ENCODE results near the gene XPNPEP2.

The XPNPEP2 gene

GRCh38 chrX:129719268-129719667 is 19.5 kb upstream of the XPNPEP2 start:
- Histone ChIP-seq H3K27ac (no peak overlapping the region), H3K27me3 (ENCODE audit: insufficient read depth, low read depth) (no peaks in the 10 kb centered on the region), H2AFZ (ENCODE audit: low read depth) (no peak overlapping the region), H3K4me1 (ENCODE audit: low read depth, poor library complexity, severe bottlenecking) (no peaks in the 10 kb centered on the region), H3K9ac (no peak overlapping the region), H3K36me3 (ENCODE audit: insufficient read depth) (no peaks in the 10 kb centered on the region), H3K4me3 (IDR thresholded peaks at IDR 0.05; ENCODE audit: insufficient read depth, low read depth, low read length) (no peak overlapping the region), H4K20me1 (ENCODE audit: insufficient read depth) (no peaks in the 10 kb centered on the region), H3K4me2 (no peak overlapping the region), H3K79me2 (ENCODE audit: insufficient read depth, low read depth) (no peaks in the 10 kb centered on the region)
- TF ChIP-seq, protein P1, sequence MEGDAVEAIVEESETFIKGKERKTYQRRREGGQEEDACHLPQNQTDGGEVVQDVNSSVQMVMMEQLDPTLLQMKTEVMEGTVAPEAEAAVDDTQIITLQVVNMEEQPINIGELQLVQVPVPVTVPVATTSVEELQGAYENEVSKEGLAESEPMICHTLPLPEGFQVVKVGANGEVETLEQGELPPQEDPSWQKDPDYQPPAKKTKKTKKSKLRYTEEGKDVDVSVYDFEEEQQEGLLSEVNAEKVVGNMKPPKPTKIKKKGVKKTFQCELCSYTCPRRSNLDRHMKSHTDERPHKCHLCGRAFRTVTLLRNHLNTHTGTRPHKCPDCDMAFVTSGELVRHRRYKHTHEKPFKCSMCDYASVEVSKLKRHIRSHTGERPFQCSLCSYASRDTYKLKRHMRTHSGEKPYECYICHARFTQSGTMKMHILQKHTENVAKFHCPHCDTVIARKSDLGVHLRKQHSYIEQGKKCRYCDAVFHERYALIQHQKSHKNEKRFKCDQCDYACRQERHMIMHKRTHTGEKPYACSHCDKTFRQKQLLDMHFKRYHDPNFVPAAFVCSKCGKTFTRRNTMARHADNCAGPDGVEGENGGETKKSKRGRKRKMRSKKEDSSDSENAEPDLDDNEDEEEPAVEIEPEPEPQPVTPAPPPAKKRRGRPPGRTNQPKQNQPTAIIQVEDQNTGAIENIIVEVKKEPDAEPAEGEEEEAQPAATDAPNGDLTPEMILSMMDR (conservative IDR thresholded peaks at IDR 0.05; ENCODE audit: low read depth, low read length) = no peak

GRCh38 chrX:129719931-129720530 is 18.7 kb upstream of the XPNPEP2 start:
- no peak overlapping the region for H3K4me2 ChIP-seq
- TF ChIP-seq, protein P1 (conservative IDR thresholded peaks at IDR 0.05; ENCODE audit: low read depth, low read length) = no peak
- H3K4me1 ChIP-seq (ENCODE audit: low read depth, poor library complexity, severe bottlenecking) = no peaks in the 10 kb centered on the region
- H3K79me2 ChIP-seq (ENCODE audit: insufficient read depth, low read depth) = no peaks in the 10 kb centered on the region
- H3K36me3 ChIP-seq (ENCODE audit: insufficient read depth) = no peaks in the 10 kb centered on the region
- H4K20me1 ChIP-seq (ENCODE audit: insufficient read depth) = no peaks in the 10 kb centered on the region
- H2AFZ ChIP-seq (ENCODE audit: low read depth) = no peak overlapping the region
- H3K9ac ChIP-seq = no peak overlapping the region
- H3K27ac ChIP-seq = no peak overlapping the region
- H3K27me3 ChIP-seq (ENCODE audit: insufficient read depth, low read depth) = no peaks in the 10 kb centered on the region
- no peak overlapping the region for H3K4me3 ChIP-seq (IDR thresholded peaks at IDR 0.05; ENCODE audit: insufficient read depth, low read depth, low read length)

DNA sequence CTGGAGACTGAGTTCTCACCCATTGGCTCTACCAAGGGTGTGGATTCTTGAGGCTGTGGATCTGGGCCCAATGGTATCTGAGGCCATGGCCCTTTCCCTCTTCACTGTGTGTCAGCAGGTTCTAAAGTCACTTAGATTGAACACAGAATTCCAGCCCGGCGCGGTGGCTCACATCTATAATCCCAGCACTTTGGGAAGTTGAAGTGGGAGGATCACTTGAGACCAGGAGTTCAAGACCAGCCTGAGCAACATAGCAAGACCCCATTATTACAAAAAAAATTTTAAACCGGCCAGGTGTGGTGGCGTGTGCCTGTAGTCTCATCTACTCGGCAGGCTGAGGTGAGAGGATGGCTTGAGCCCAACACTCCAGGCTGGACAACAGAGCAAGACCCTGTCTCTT is 18.0 kb upstream of the XPNPEP2 start:
- no peak overlapping the region for H3K4me3 ChIP-seq (IDR thresholded peaks at IDR 0.05; ENCODE audit: insufficient read depth, low read depth, low read length)
- H4K20me1 ChIP-seq (ENCODE audit: insufficient read depth) = no peaks in the 10 kb centered on the region
- no peak overlapping the region for H2AFZ ChIP-seq (ENCODE audit: low read depth)
- no peaks in the 10 kb centered on the region for H3K4me1 ChIP-seq (ENCODE audit: low read depth, poor library complexity, severe bottlenecking)
- no peak overlapping the region for H3K4me2 ChIP-seq
- TF ChIP-seq, protein P1 (conservative IDR thresholded peaks at IDR 0.05; ENCODE audit: low read depth, low read length) = no peak
- H3K79me2 ChIP-seq (ENCODE audit: insufficient read depth, low read depth) = no peaks in the 10 kb centered on the region
- no peak overlapping the region for H3K9ac ChIP-seq
- no peaks in the 10 kb centered on the region for H3K36me3 ChIP-seq (ENCODE audit: insufficient read depth)
- H3K27ac ChIP-seq = no peak overlapping the region
- no peaks in the 10 kb centered on the region for H3K27me3 ChIP-seq (ENCODE audit: insufficient read depth, low read depth)

DNA sequence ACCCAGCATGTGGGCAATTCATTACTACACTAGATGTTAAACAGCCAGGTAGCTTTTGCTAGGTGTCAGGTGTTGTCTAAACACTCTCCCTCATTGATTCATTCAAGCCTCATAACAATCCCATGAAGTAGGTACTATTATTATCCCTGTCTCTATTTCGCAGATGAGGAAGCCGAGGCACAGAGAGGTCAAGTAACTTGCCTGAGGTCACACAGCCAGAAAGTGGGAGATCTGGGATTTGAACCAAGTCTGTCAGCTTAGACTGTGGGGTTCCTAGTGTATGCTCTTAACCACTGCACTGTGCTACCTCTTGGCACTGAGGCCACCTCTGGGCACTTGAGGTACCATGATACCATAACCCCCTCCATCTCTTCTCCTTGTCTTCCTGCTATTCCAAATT is 17.4 kb upstream of the XPNPEP2 start:
- no peaks in the 10 kb centered on the region for H3K36me3 ChIP-seq (ENCODE audit: insufficient read depth)
- no peaks in the 10 kb centered on the region for H3K4me1 ChIP-seq (ENCODE audit: low read depth, poor library complexity, severe bottlenecking)
- no peaks in the 10 kb centered on the region for H3K27me3 ChIP-seq (ENCODE audit: insufficient read depth, low read depth)
- TF ChIP-seq, protein P1 (conservative IDR thresholded peaks at IDR 0.05; ENCODE audit: low read depth, low read length) = no peak
- H3K9ac ChIP-seq = no peak overlapping the region
- H3K4me2 ChIP-seq = no peak overlapping the region
- H3K79me2 ChIP-seq (ENCODE audit: insufficient read depth, low read depth) = no peaks in the 10 kb centered on the region
- H3K27ac ChIP-seq = no peak overlapping the region
- no peak overlapping the region for H3K4me3 ChIP-seq (IDR thresholded peaks at IDR 0.05; ENCODE audit: insufficient read depth, low read depth, low read length)
- H4K20me1 ChIP-seq (ENCODE audit: insufficient read depth) = no peaks in the 10 kb centered on the region
- no peak overlapping the region for H2AFZ ChIP-seq (ENCODE audit: low read depth)

All from KMS-11 (cell line).